H9 (cell line): ENCODE measurements around the gene PLXNA1. TPM values are rescaled to one million over a fixed set of nuclear protein-coding genes. Genes with fewer than 3 reads are reported as not detected.

Experiments
- DNase-seq: peaks from one replicate; pipeline ENCODE4 v3.0.0-alpha.2; 2017
- H2AFZ ChIP-seq: one replicate; pipeline ENCODE4 v1.6.1; 2013; ENCODE audit warnings: mild to moderate bottlenecking, low read length, control low read depth, moderate library complexity
- H2AK5ac ChIP-seq: 2 replicates; pipeline ENCODE4 v1.6.1; 2013; ENCODE audit warnings: low read length, control low read depth, mixed read lengths; ENCODE audit not compliant: insufficient read length
- H2BK120ac ChIP-seq: one replicate; pipeline ENCODE4 v1.6.1; 2013; ENCODE audit warnings: low read depth, mild to moderate bottlenecking, low read length, control low read depth, inconsistent platforms; ENCODE audit not compliant: poor library complexity, severe bottlenecking
- H2BK12ac ChIP-seq: 2 replicates; pipeline ENCODE4 v1.6.1; 2013; ENCODE audit warnings: low read length, control low read depth, mixed read lengths, low read depth; ENCODE audit not compliant: insufficient read length
- H2BK15ac ChIP-seq: 2 replicates; pipeline ENCODE4 v1.6.1; 2013; ENCODE audit warnings: low read depth, low read length, control low read depth
- H2BK20ac ChIP-seq: one replicate; pipeline ENCODE4 v1.6.1; 2013; ENCODE audit warnings: low read depth, mild to moderate bottlenecking, low read length, control low read depth, inconsistent platforms; ENCODE audit not compliant: poor library complexity, severe bottlenecking
- H2BK5ac ChIP-seq: 2 replicates; pipeline ENCODE4 v1.6.1; 2013; ENCODE audit warnings: low read length, control low read depth, mixed read lengths; ENCODE audit not compliant: insufficient read length
- H3K14ac ChIP-seq: 2 replicates; pipeline ENCODE4 v1.6.1; 2013; ENCODE audit warnings: low read length, control low read depth; ENCODE audit not compliant: insufficient read depth
- H3K18ac ChIP-seq: 2 replicates; pipeline ENCODE4 v1.6.1; 2013; ENCODE audit warnings: low read depth, mild to moderate bottlenecking, mixed read lengths, low read length, control low read depth; ENCODE audit not compliant: insufficient read length
- H3K23ac ChIP-seq: 2 replicates; pipeline ENCODE4 v1.6.1; 2013; ENCODE audit warnings: low read length, control low read depth, mixed read lengths, low read depth; ENCODE audit not compliant: insufficient read length
- H3K23me2 ChIP-seq: 2 replicates; pipeline ENCODE4 v1.6.1; 2013; ENCODE audit warnings: low read depth, mild to moderate bottlenecking, mixed read lengths, low read length, control low read depth; ENCODE audit not compliant: insufficient read length, poor library complexity, severe bottlenecking
- H3K27ac ChIP-seq: 2 replicates; pipeline ENCODE4 v1.5.1; 2013; ENCODE audit warnings: low read length, control low read depth, mixed read lengths, low read depth; ENCODE audit not compliant: insufficient read length
- H3K27me3 ChIP-seq: 2 replicates; pipeline ENCODE4 v1.6.1; 2013; ENCODE audit warnings: low read length, control low read depth, inconsistent platforms; ENCODE audit not compliant: insufficient read depth
- H3K4ac ChIP-seq: 2 replicates; pipeline ENCODE4 v1.6.1; 2013; ENCODE audit warnings: low read depth, mild to moderate bottlenecking, control low read depth, inconsistent platforms, low read length, moderate library complexity
- H3K4me1 ChIP-seq: 2 replicates; pipeline ENCODE4 v1.6.1; 2013; ENCODE audit warnings: low read length, control low read depth, inconsistent platforms; ENCODE audit not compliant: insufficient read depth
- H3K4me2 ChIP-seq: 2 replicates; pipeline ENCODE4 v1.6.1; 2013; ENCODE audit warnings: low read length, control low read depth, mixed read lengths; ENCODE audit not compliant: insufficient read length, insufficient read depth
- H3K56ac ChIP-seq: 2 replicates; pipeline ENCODE4 v1.6.1; 2013; ENCODE audit warnings: low read depth, mild to moderate bottlenecking, mixed read lengths, low read length, control low read depth; ENCODE audit not compliant: insufficient read length
- H3K79me1 ChIP-seq: 2 replicates; pipeline ENCODE4 v1.6.1; 2013; ENCODE audit warnings: low read depth, mild to moderate bottlenecking, moderate library complexity, low read length, control low read depth, inconsistent platforms; ENCODE audit not compliant: insufficient read depth, poor library complexity, severe bottlenecking
- H3K79me2 ChIP-seq: 2 replicates; pipeline ENCODE4 v1.6.1; 2013; ENCODE audit warnings: low read length, control low read depth, inconsistent platforms; ENCODE audit not compliant: insufficient read depth
- H3K9ac ChIP-seq: 2 replicates; pipeline ENCODE4 v1.6.1; 2013; ENCODE audit warnings: low read length, control low read depth, mixed read lengths; ENCODE audit not compliant: insufficient read length; ENCODE audit errors: extremely low read depth
- H3K9me3 ChIP-seq: one replicate; pipeline ENCODE4 v1.6.1; 2013; ENCODE audit warnings: low read depth, low read length, inconsistent platforms; ENCODE audit not compliant: control insufficient read depth
- H3T11ph ChIP-seq: one replicate; pipeline ENCODE4 v1.6.1; 2013; ENCODE audit warnings: mild to moderate bottlenecking, low read length, control low read depth, inconsistent platforms
- H4K20me1 ChIP-seq: one replicate; pipeline ENCODE4 v1.6.1; 2013; ENCODE audit not compliant: control insufficient read depth, insufficient read length, insufficient read depth
- H4K5ac ChIP-seq: 2 replicates; pipeline ENCODE4 v1.6.1; 2013; ENCODE audit warnings: low read depth, mild to moderate bottlenecking, mixed read lengths, low read length, control low read depth; ENCODE audit not compliant: insufficient read length
- H4K8ac ChIP-seq: replicated peaks from 2 replicates; pipeline ENCODE4 v1.6.1; 2013; ENCODE audit warnings: low read length, control low read depth, mixed read lengths, low read depth; ENCODE audit not compliant: insufficient read length
- H4K91ac ChIP-seq: 2 replicates; pipeline ENCODE4 v1.6.1; 2013; ENCODE audit warnings: low read depth, mild to moderate bottlenecking, moderate library complexity, mixed read lengths, low read length, control low read depth; ENCODE audit not compliant: insufficient read length
- H3K27ac Mint-ChIP-seq, 3 experiments: 2 replicates in 2 of 3; 3 replicates in 1 of 3; pipeline ENCODE4 v1.8.0; 2020 to 2021; ENCODE audit warnings: mixed read lengths in 3 of 3, mild to moderate bottlenecking in 1 of 3, moderate library complexity in 1 of 3
- H3K27me3 Mint-ChIP-seq: 2 replicates; pipeline ENCODE4 v1.8.0; 2021; ENCODE audit warnings: low read depth, mild to moderate bottlenecking, moderate library complexity, mixed read lengths
- H3K36me3 Mint-ChIP-seq, 3 experiments: 2 replicates in 2 of 3; 3 replicates in 1 of 3; pipeline ENCODE4 v1.8.0; 2020 to 2021; ENCODE audit warnings: low read depth in 3 of 3, mixed read lengths in 3 of 3; ENCODE audit not compliant: insufficient read depth in 1 of 3
- H3K4me1 Mint-ChIP-seq, 2 experiments: 2 replicates each; pipeline ENCODE4 v1.8.0; 2020; ENCODE audit warnings: mixed read lengths in 2 of 2
- H3K4me3 Mint-ChIP-seq, 2 experiments: 2 replicates in 1 of 2; 3 replicates in 1 of 2; pipeline ENCODE4 v1.8.0; 2020 to 2021; ENCODE audit warnings: mild to moderate bottlenecking in 2 of 2, mixed read lengths in 2 of 2, moderate library complexity in 1 of 2
- H3K9me3 Mint-ChIP-seq, 2 experiments: 2 replicates in 1 of 2; 3 replicates in 1 of 2; pipeline ENCODE4 v1.8.0; 2020; ENCODE audit warnings: mild to moderate bottlenecking in 2 of 2, mixed read lengths in 2 of 2, moderate library complexity in 1 of 2
- CTCF ChIP-seq: fragments of 200-600 bp; sonication (generic); conservative IDR thresholded peaks from 3 replicates; pipeline ENCODE4 v1.8.0; 2021; ENCODE audit warnings: antibody characterized with exemption, mild to moderate bottlenecking
- WGBS: extraction: QIAGEN DNeasy Blood & Tissue Kit; methylation state at CpG from one replicate; pipeline ENCODE4 v1.1.7; 2013; ENCODE audit warnings: missing lambda C conversion rate, low lambda C conversion rate, mixed read lengths; ENCODE audit not compliant: insufficient read length; ENCODE audit errors: extremely low coverage; 5-methylcytosine and 5-hydroxymethylcytosine counted together
- total RNA-seq: library from RNA; stranded (reverse); gene quantifications from 2 replicates; pipeline ENCODE4 v1.2.1, GENCODE V29; 2021

Gene PLXNA1
- total RNA-seq, 1 experiment from 2014 or later = 42.1 TPM

DNA sequence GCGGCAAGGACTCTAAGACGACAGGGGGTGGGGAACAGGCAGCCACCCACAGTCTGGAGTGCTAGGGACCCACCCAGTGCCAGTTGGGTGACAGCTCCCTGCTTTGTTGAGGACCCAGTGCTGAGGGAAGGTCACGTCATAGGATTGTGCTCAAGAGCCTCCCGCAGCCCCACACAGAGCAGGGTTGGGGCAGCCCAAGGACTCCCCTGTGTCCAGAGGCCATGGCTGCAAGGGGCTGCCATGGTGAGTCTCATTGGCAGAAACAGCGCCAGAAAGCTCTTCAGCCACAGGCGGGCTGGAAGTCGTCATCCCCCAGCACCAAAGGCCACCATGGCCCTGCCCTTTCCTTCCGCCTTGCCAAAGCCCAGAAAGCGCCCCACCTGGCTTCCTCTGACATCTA is 37.0 kb upstream of the PLXNA1 start:
- no peak overlapping the region for H3K4me3 Mint-ChIP-seq
- H3K4me1 Mint-ChIP-seq = peaks cover 0 to 12% of the 10 kb centered on the region in 2 experiments; a peak in 2 of 4 replicates
- Histone ChIP-seq H3K4me1 (no peaks in the 10 kb centered on the region), H2BK5ac (no peak overlapping the region), H2BK120ac (no peak overlapping the region), H3K4ac (no peak overlapping the region), H4K91ac (no peak overlapping the region), H3T11ph (no peak overlapping the region), H3K9me3 (no peaks in the 10 kb centered on the region), H3K56ac (no peak overlapping the region), H4K5ac (no peak overlapping the region), H2BK20ac (no peak overlapping the region), H3K23me2 (no peaks in the 10 kb centered on the region), H3K27me3 (no peaks in the 10 kb centered on the region), H3K79me2 (no peaks in the 10 kb centered on the region), H3K27ac (no peak overlapping the region), H2BK15ac (no peak overlapping the region), H2AFZ (no peak overlapping the region), H4K20me1 (no peaks in the 10 kb centered on the region), H3K23ac (no peak overlapping the region), H3K14ac (no peak overlapping the region), H3K18ac (no peak overlapping the region), H3K79me1 (no peaks in the 10 kb centered on the region), H3K4me2 (no peak overlapping the region), H2AK5ac (no peak overlapping the region), H2BK12ac (no peak overlapping the region), H3K9ac (no peak overlapping the region), H4K8ac (no peak overlapping the region)
- no peak for TF ChIP-seq CTCF
- DNase-seq = no peak
- H3K36me3 Mint-ChIP-seq = no peaks in the 10 kb centered on the region; a peak in 2 of 7 replicates
- no CpG with 5 or more reads among the region's 9 CpGs for WGBS
- no peaks in the 10 kb centered on the region for H3K27me3 Mint-ChIP-seq
- H3K9me3 Mint-ChIP-seq = no peaks in the 10 kb centered on the region
- H3K27ac Mint-ChIP-seq = no peak overlapping the region
